ENCODE data around the gene SNX15. TPM values are rescaled to one million over a fixed set of nuclear protein-coding genes. Genes with fewer than 3 reads are reported as not detected.

SNX15 gene
- total RNA-seq, 1 donor from 2014 or later: 18.3 TPM

Small RNA genes within 50 kb of the gene (microRNA-seq; reads per million reads assigned to microRNA genes)
- gene MIR6879: not detected

Other genes with a start within 250 kb of the SNX15 start
- gene SF1, start 248.9 kb upstream of the SNX15 start, total RNA-seq: 172 TPM
- gene MAP4K2, start 224.2 kb upstream of the SNX15 start, total RNA-seq: 11.3 TPM
- gene MEN1, start 216.9 kb upstream of the SNX15 start, total RNA-seq: 8.4 TPM
- 0.16 TPM for gene CDC42BPG, start 182.8 kb upstream of the SNX15 start, total RNA-seq
- gene EHD1, start 148.8 kb upstream of the SNX15 start, total RNA-seq: 56.0 TPM
- 10.7 TPM for gene ATG2A, start 110.2 kb upstream of the SNX15 start, total RNA-seq
- 20.6 TPM for gene PPP2R5B, start 102.8 kb upstream of the SNX15 start, total RNA-seq
- not detected for gene GPHA2, start 91.5 kb upstream of the SNX15 start, total RNA-seq
- gene MAJIN, start 55.3 kb upstream of the SNX15 start, total RNA-seq: not detected
- 1.5 TPM for gene BATF2, start 30.5 kb upstream of the SNX15 start, total RNA-seq
- gene ARL2, start 13.3 kb upstream of the SNX15 start, total RNA-seq: 131 TPM
- gene SAC3D1, start 13.8 kb downstream of the SNX15 start, total RNA-seq: 7.5 TPM
- gene NAALADL1, start 31.1 kb downstream of the SNX15 start, total RNA-seq: 3.4 TPM
- 1.7 TPM for gene CDCA5, start 56.6 kb downstream of the SNX15 start, total RNA-seq
- 25.0 TPM for gene ZFPL1, start 56.8 kb downstream of the SNX15 start, total RNA-seq
- gene VPS51, start 68.8 kb downstream of the SNX15 start, total RNA-seq: 95.2 TPM
- gene TM7SF2, start 84.4 kb downstream of the SNX15 start, total RNA-seq: 53.1 TPM
- gene ZNHIT2, start 90.3 kb downstream of the SNX15 start, total RNA-seq: 5.8 TPM
- gene FAU, start 94.7 kb downstream of the SNX15 start, total RNA-seq: 714 TPM
- 35.8 TPM for gene MRPL49, start 94.9 kb downstream of the SNX15 start, total RNA-seq
- 27.1 TPM for gene SYVN1, start 107.1 kb downstream of the SNX15 start, total RNA-seq
- gene SPDYC, start 142.8 kb downstream of the SNX15 start, total RNA-seq: not detected
- 82.9 TPM for gene CAPN1, start 154.5 kb downstream of the SNX15 start, total RNA-seq
- 2.9 TPM for gene POLA2, start 234.5 kb downstream of the SNX15 start, total RNA-seq